ENCODE data around the gene SPIRE1. TPM values are rescaled to one million over a fixed set of nuclear protein-coding genes. Genes with fewer than 3 reads are reported as not detected.

Gene SPIRE1
- total and polyA plus RNA-seq, 4 donors, result 0.29 to 5.7 (median 3.2) TPM

- no peak overlapping the region for H3K9ac ChIP-seq (ENCODE audit: low read depth in 1 of 2, low read length in 2 of 2)
- 96% methylated on average over 1 of the region's 1 CpG for WGBS
- H3K4me3 ChIP-seq (ENCODE audit: low read depth in 1 of 3, low read length in 3 of 3), result no peak overlapping the region
- no peaks in the 10 kb centered on the region for H3K36me3 ChIP-seq (ENCODE audit: control insufficient read depth in 4 of 4, insufficient read depth in 3 of 4, low read depth in 1 of 4, low read length in 3 of 4)
- TF ChIP-seq HNF4A (conservative IDR thresholded peaks at IDR 0.05), result no peak
- TF ChIP-seq JUND (IDR thresholded peaks at IDR 0.05), result no peak
- no peak for TF ChIP-seq CTCF (IDR thresholded peaks at IDR 0.05; ENCODE audit: low read depth, low read length, missing input control)
- TF ChIP-seq YY1 (IDR thresholded peaks at IDR 0.05), result no peak
- no peak for TF ChIP-seq FOXA2 (IDR thresholded peaks at IDR 0.05)
- no peak for TF ChIP-seq GABPA (IDR thresholded peaks at IDR 0.05 in 1 of 2, conservative IDR thresholded peaks at IDR 0.05 in 1 of 2)
- TF ChIP-seq NR2F2 (IDR thresholded peaks at IDR 0.05), result no peak
- H3K27ac ChIP-seq (ENCODE audit: low read depth in 1 of 2, low read length in 2 of 2), result no peak overlapping the region
- H3K27me3 ChIP-seq (ENCODE audit: control insufficient read depth in 4 of 4, insufficient read depth in 4 of 4, low read length in 3 of 4), result no peaks in the 10 kb centered on the region
- no peaks in the 10 kb centered on the region for H3K9me3 ChIP-seq (ENCODE audit: control insufficient read depth in 4 of 4, low read length in 3 of 4)
- peaks cover 4 to 9% (median 6%) of the 10 kb centered on the region in 4 donors for H3K4me1 ChIP-seq (ENCODE audit: control insufficient read depth in 4 of 4, insufficient read depth in 4 of 4, low read length in 3 of 4)
- DNase-seq (ENCODE audit: low spot score), result no peak
Measured at GRCh38 chr18:12585218-12585617, 72.7 kb downstream of the SPIRE1 start.

GRCh38 chr18:12580630-12581342 lies 77.1 kb downstream of the SPIRE1 start:
- Histone ChIP-seq H3K9ac (ENCODE audit: low read depth in 1 of 2, low read length in 2 of 2) (no peak overlapping the region), H3K27me3 (ENCODE audit: control insufficient read depth in 4 of 4, insufficient read depth in 4 of 4, low read length in 3 of 4) (no peaks in the 10 kb centered on the region), H3K27ac (ENCODE audit: low read depth in 1 of 2, low read length in 2 of 2) (no peak overlapping the region), H3K9me3 (ENCODE audit: control insufficient read depth in 4 of 4, low read length in 3 of 4) (no peaks in the 10 kb centered on the region), H3K36me3 (ENCODE audit: control insufficient read depth in 4 of 4, insufficient read depth in 3 of 4, low read depth in 1 of 4, low read length in 3 of 4) (no peaks in the 10 kb centered on the region), H3K4me3 (ENCODE audit: low read depth in 1 of 3, low read length in 3 of 3) (no peak overlapping the region), H3K4me1 (ENCODE audit: control insufficient read depth in 4 of 4, insufficient read depth in 4 of 4, low read length in 3 of 4) (peaks cover 0 to 1% (median 0%) of the 10 kb centered on the region in 4 donors)
- TF ChIP-seq RAD21 (IDR thresholded peaks at IDR 0.05), result no peak
- TF ChIP-seq ATF3 (IDR thresholded peaks at IDR 0.05), result no peak
- TF ChIP-seq HNF4G (IDR thresholded peaks at IDR 0.05), result no peak
- no peak for TF ChIP-seq FOXA2 (IDR thresholded peaks at IDR 0.05)
- TF ChIP-seq SP1 (IDR thresholded peaks at IDR 0.05), result no peak
- 95% methylated on average over 9 of the region's 9 CpGs for WGBS
- DNase-seq (ENCODE audit: low spot score), result no peak

GRCh38 chr18:12579775-12580174 lies 78.1 kb downstream of the SPIRE1 start:
- no peaks in the 10 kb centered on the region for H3K27me3 ChIP-seq (ENCODE audit: control insufficient read depth in 4 of 4, insufficient read depth in 4 of 4, low read length in 3 of 4)
- H3K9ac ChIP-seq (ENCODE audit: low read depth in 1 of 2, low read length in 2 of 2), result no peak overlapping the region
- no peaks in the 10 kb centered on the region for H3K36me3 ChIP-seq (ENCODE audit: control insufficient read depth in 4 of 4, insufficient read depth in 3 of 4, low read depth in 1 of 4, low read length in 3 of 4)
- WGBS, result 58% methylated on average over 2 of the region's 2 CpGs
- TF ChIP-seq ATF3 (IDR thresholded peaks at IDR 0.05) (no peak), YY1 (IDR thresholded peaks at IDR 0.05) (no peak), GABPA (IDR thresholded peaks at IDR 0.05 in 1 of 2, conservative IDR thresholded peaks at IDR 0.05 in 1 of 2) (no peak), NR2F2 (IDR thresholded peaks at IDR 0.05) (no peak), JUND (IDR thresholded peaks at IDR 0.05) (no peak), TAF1 (conservative IDR thresholded peaks at IDR 0.05) (no peak), ZBTB33 (IDR thresholded peaks at IDR 0.05) (no peak), FOXA2 (IDR thresholded peaks at IDR 0.05) (no peak), MAX (IDR thresholded peaks at IDR 0.05) (no peak), EGR1 (IDR thresholded peaks at IDR 0.05; ENCODE audit: low read depth in 2 of 2) (no peak), CTCF (IDR thresholded peaks at IDR 0.05; ENCODE audit: low read depth, low read length, missing input control) (no peak), RAD21 (IDR thresholded peaks at IDR 0.05) (no peak), RXRA (IDR thresholded peaks at IDR 0.05) (no peak), SP1 (IDR thresholded peaks at IDR 0.05) (no peak), HNF4G (IDR thresholded peaks at IDR 0.05) (no peak)
- no peak for DNase-seq (ENCODE audit: low spot score)
- H3K9me3 ChIP-seq (ENCODE audit: control insufficient read depth in 4 of 4, low read length in 3 of 4), result no peaks in the 10 kb centered on the region
- H3K4me1 ChIP-seq (ENCODE audit: control insufficient read depth in 4 of 4, insufficient read depth in 4 of 4, low read length in 3 of 4), result peaks cover 0 to 7% (median 1%) of the 10 kb centered on the region in 4 donors
- H3K4me3 ChIP-seq (ENCODE audit: low read depth in 1 of 3, low read length in 3 of 3), result no peak overlapping the region
- no peak overlapping the region for H3K27ac ChIP-seq (ENCODE audit: low read depth in 1 of 2, low read length in 2 of 2)
